HepG2 (cell line): Measurements from ENCODE around the gene VPS4B. TPM values are rescaled to one million over a fixed set of nuclear protein-coding genes. Genes with fewer than 3 reads are reported as not detected.

ENCODE experiments used
- ATAC-seq: fragments of 200-7000 bp; cut with Tn5 transposase; 3 replicates; pipeline ENCODE4 v1.9.1; 2020; ENCODE audit warnings: mild to moderate bottlenecking, moderate library complexity
- BruUV-seq: library from RNA; stranded (reverse); fragments of 400-500 nt; replicated peaks from 2 replicates; lab custom pipeline; 2021; lab: Mats Ljungman, UMichigan
- CTCF ChIA-PET: fragments of 300-600 bp; formaldehyde crosslinking; extraction: SDS; loops from one replicate; lab custom pipeline; 2021; ENCODE audit warnings: low total read pairs, inconsistent platforms, low intra/inter-chr PET ratio; lab: Yijun Ruan, JAX
- POLR2A ChIA-PET: fragments of 350-600 bp; sonication (Branson Sonifier 250); formaldehyde crosslinking; loops from one replicate; lab custom pipeline; 2020; ENCODE audit warnings: antibody characterized with exemption, inconsistent platforms; lab: Yijun Ruan, JAX
- DNase-seq: peaks from one replicate; pipeline ENCODE4 v3.0.0-alpha.2; 2015; ENCODE audit warnings: low spot score
- FAIRE-seq: peaks from 3 replicates; lab custom pipeline; 2011; peaks lifted over from hg19 to GRCh38; lab: Jason Lieb, UNC
- H2AFZ ChIP-seq: one replicate; pipeline ENCODE4 v1.6.1; 2011; ENCODE audit warnings: low read length, inconsistent platforms
- H3K27ac ChIP-seq: fragments of 300-600 bp; 3 replicates; pipeline ENCODE4 v1.8.0; 2011; ENCODE audit warnings: mixed run types, mild to moderate bottlenecking, mixed read lengths, low read length, inconsistent platforms; ENCODE audit not compliant: insufficient read depth; ENCODE audit errors: extremely low read length
- H3K27me3 ChIP-seq, 2 experiments: fragments of 200-600 bp in 1 of 2; 2 replicates in 1 of 2; 3 replicates in 1 of 2; pipeline versions ENCODE4 v1.6.0 to v1.8.0; 2011; ENCODE audit warnings: low read length in 2 of 2, mild to moderate bottlenecking in 2 of 2, moderate library complexity in 2 of 2, inconsistent platforms in 1 of 2; ENCODE audit not compliant: insufficient read depth in 2 of 2, control insufficient read depth in 1 of 2
- H3K36me3 ChIP-seq, 2 experiments: fragments of 200-600 bp in 1 of 2; replicated peaks in 1 of 2; 2 replicates in 1 of 2; 3 replicates in 1 of 2; pipeline versions ENCODE4 v1.5.1 to v1.8.0; 2011; ENCODE audit warnings: low read length in 2 of 2, inconsistent platforms in 1 of 2; ENCODE audit not compliant: insufficient read depth in 2 of 2, control insufficient read depth in 1 of 2
- H3K4me1 ChIP-seq: 2 replicates; pipeline ENCODE4 v1.5.1; 2012; ENCODE audit warnings: low read length, inconsistent platforms; ENCODE audit not compliant: insufficient read depth
- H3K4me2 ChIP-seq: 2 replicates; pipeline ENCODE4 v1.6.0; 2011; ENCODE audit warnings: low read depth, low read length, inconsistent platforms
- H3K4me3 ChIP-seq, 3 experiments: fragments of 200-600 bp in 1 of 3; sonication (generic), shearing (Covaris generic) in 1 of 3; replicated peaks in 1 of 3; 2 replicates each; pipeline ENCODE4 v1.5.1; 2011 to 2016; ENCODE audit warnings: low read length in 3 of 3, inconsistent platforms in 2 of 3, low read depth in 2 of 3, mild to moderate bottlenecking in 2 of 3, control low read depth in 1 of 3, mixed read lengths in 1 of 3; ENCODE audit not compliant: insufficient read depth in 1 of 3
- H3K79me2 ChIP-seq: one replicate; pipeline ENCODE4 v1.6.1; 2011; ENCODE audit warnings: low read length, inconsistent platforms; ENCODE audit not compliant: insufficient read depth
- H3K9ac ChIP-seq: 2 replicates; pipeline ENCODE4 v1.6.0; 2011; ENCODE audit warnings: mild to moderate bottlenecking, low read depth, low read length, inconsistent platforms; ENCODE audit not compliant: insufficient read depth
- H3K9me3 ChIP-seq: 2 replicates; pipeline ENCODE4 v1.5.1; 2012; ENCODE audit warnings: mild to moderate bottlenecking, low read length
- H4K20me1 ChIP-seq: 2 replicates; pipeline ENCODE4 v1.6.0; 2011; ENCODE audit warnings: inconsistent platforms, mild to moderate bottlenecking, low read length, moderate library complexity; ENCODE audit not compliant: insufficient read depth
- ETV6 ChIP-seq: sonication (generic); formaldehyde crosslinking; conservative IDR thresholded peaks from 2 replicates; pipeline ENCODE4 v1.4.0; 2020; ENCODE audit warnings: missing genetic modification reagents
- FIP1L1 ChIP-seq: fragments of 200-400 bp; formaldehyde crosslinking; IDR thresholded peaks from 2 replicates; pipeline ENCODE4 v1.6.1; 2018; ENCODE audit warnings: low read depth, mild to moderate bottlenecking, low read length, moderate library complexity, borderline replicate concordance; ENCODE audit not compliant: insufficient read depth
- HOXD1 ChIP-seq: sonication (generic); formaldehyde crosslinking; IDR thresholded peaks from 2 replicates; pipeline ENCODE4 v1.5.0; 2020; ENCODE audit warnings: missing genetic modification reagents
- KDM1A ChIP-seq: IDR thresholded peaks from 2 replicates; pipeline ENCODE4 v1.6.1; 2016; ENCODE audit warnings: missing compliant biosample characterization
- NCOR1 ChIP-seq: fragments of 200-600 bp; sonication (generic); IDR thresholded peaks from 2 replicates; pipeline ENCODE4 v1.7.0; 2017; ENCODE audit warnings: antibody characterized with exemption, low read length, borderline replicate concordance
- RBM22 ChIP-seq: fragments of 200-400 bp; formaldehyde crosslinking; optimal IDR thresholded peaks from 2 replicates; pipeline ENCODE3; 2017; ENCODE audit warnings: mild to moderate bottlenecking, low read length, moderate library complexity
- SMC3 ChIP-seq: IDR thresholded peaks from 2 replicates; pipeline ENCODE4 v1.6.1; 2011; ENCODE audit warnings: low read length, improper control_type of control experiment
- THAP9 ChIP-seq: sonication (generic); formaldehyde crosslinking; IDR thresholded peaks from 2 replicates; pipeline ENCODE4; 2020; ENCODE audit warnings: missing genetic modification reagents, mild to moderate bottlenecking, borderline replicate concordance
- ZBTB10 ChIP-seq: sonication (generic); formaldehyde crosslinking; IDR thresholded peaks from 2 replicates; pipeline ENCODE4 v1.4.0; 2020; ENCODE audit warnings: missing genetic modification reagents, borderline replicate concordance
- ZFP1 ChIP-seq: IDR thresholded peaks from 2 replicates; pipeline ENCODE4 v1.6.1; 2016
- ZNF138 ChIP-seq: sonication (generic); formaldehyde crosslinking; IDR thresholded peaks from 2 replicates; pipeline ENCODE4 v1.5.0; 2020; ENCODE audit warnings: mild to moderate bottlenecking, low read depth, missing genetic modification reagents
- ZNF224 ChIP-seq: sonication (generic); formaldehyde crosslinking; IDR thresholded peaks from 2 replicates; pipeline ENCODE4 v1.5.0; 2020; ENCODE audit warnings: mild to moderate bottlenecking, missing genetic modification reagents
- ZNF609 ChIP-seq: sonication (generic); formaldehyde crosslinking; IDR thresholded peaks from 2 replicates; pipeline ENCODE4 v1.4.0; 2020; ENCODE audit warnings: mild to moderate bottlenecking, missing genetic modification reagents, borderline replicate concordance
- ZNF850 ChIP-seq: sonication (generic); formaldehyde crosslinking; conservative IDR thresholded peaks from 2 replicates; pipeline ENCODE4 v1.9.0; 2021; ENCODE audit warnings: mild to moderate bottlenecking, missing genetic modification reagents
- WGBS: methylation state at CpG from one replicate; pipeline ENCODE4 v1.1.6; 2017; ENCODE audit warnings: low lambda C conversion rate; 5-methylcytosine and 5-hydroxymethylcytosine counted together
- in situ Hi-C: cut with HindIII; loops from 2 replicates; pipeline ENCODE4 v1.10.0; 2017; ENCODE audit warnings: low pct_unique_long_range_greater_than_20kb; ENCODE audit not compliant: extremely low pct_ligation_motif_present
- intact Hi-C: fragments of 100-400 bp; cut with micrococcal nuclease; formaldehyde crosslinking; loops from one replicate; pipeline ENCODE4 v1.10.0; 2022; ENCODE audit not compliant: unreplicated experiment
- polyA plus RNA-seq, 8 experiments: library from polyadenylated mRNA; depleted of rRNA in 3 of 8; stranded (reverse) in 7 of 8; unstranded in 1 of 8; fragments of >200 nt; fragmentation: Illumina TruSeq in 4 of 8; extraction: Trizol in 4 of 8; gene quantifications; 2 replicates each; pipeline versions ENCODE4 v1.2.1 to v1.2.3, GENCODE V29; 2011 to 2016; ENCODE audit warnings: low read depth in 4 of 8, missing spikeins in 1 of 8, mixed read lengths in 1 of 8; ENCODE audit not compliant: insufficient read depth in 1 of 8
- total RNA-seq, 5 experiments: library from RNA; depleted of rRNA; stranded (reverse); fragments of >200 nt; fragmentation: Illumina TruSeq; extraction: Trizol; gene quantifications; 2 replicates each; pipeline ENCODE4 v1.2.3, GENCODE V29; 2016; ENCODE audit warnings: low read depth in 1 of 5

VPS4B gene
- total and polyA plus RNA-seq, 2 of the 13 experiments (the other 11 are each of a cell fraction or from before 2014, with no cell fraction given): 12.8 to 25.9 TPM

- no peak overlapping the region for H3K4me3 ChIP-seq
- no peaks in the 10 kb centered on the region for H3K27me3 ChIP-seq
- in situ Hi-C loops: loop anchor here (10.0 kb wide), 1 partner anchor 90 kb away; no protein-coding TSS in a partner anchor
- no peak overlapping the region for H3K9ac ChIP-seq
- H3K79me2 ChIP-seq: no peaks in the 10 kb centered on the region
- CTCF ChIA-PET: no interaction called here
- H3K4me2 ChIP-seq: no peak overlapping the region
- intact Hi-C loops: no loop called here
- H3K9me3 ChIP-seq: no peaks in the 10 kb centered on the region
- no peak overlapping the region for H2AFZ ChIP-seq
- BruUV-seq: no TSS peak
- H3K36me3 ChIP-seq: peaks cover 32 to 84% of the 10 kb centered on the region in 2 experiments
- ATAC-seq (peak; percentile 39), DNase-seq (no peak), FAIRE-seq (no peak)
- no peak overlapping the region for H3K27ac ChIP-seq
- no peaks in the 10 kb centered on the region for H4K20me1 ChIP-seq
- WGBS: 88% methylated on average over 2 of the region's 2 CpGs
- H3K4me1 ChIP-seq: peaks cover 19% of the 10 kb centered on the region
- TF ChIP-seq ZNF138 (CRISPR knock-in tag) (no peak), ZNF224 (no peak), NCOR1 (no peak), ZBTB10 (CRISPR knock-in tag) (no peak), KDM1A (CRISPR knock-in tag) (no peak), ZNF609 (CRISPR knock-in tag) (no peak), ZFP1 (CRISPR knock-in tag) (no peak), FIP1L1 (no peak), RBM22 (no peak), SMC3 (no peak), ETV6 (CRISPR knock-in tag) (no peak), HOXD1 (no peak), THAP9 (CRISPR knock-in tag) (no peak), ZNF850 (CRISPR knock-in tag) (no peak)
- POLR2A ChIA-PET: no interaction called here
These were observed 77.4 kb downstream of the VPS4B start for GRCh38 chr18:63344918-63345317.
